HFF-Myc (cell line): ENCODE data around the gene PTPRZ1.

Experiments
- DNase-seq: peaks from one replicate; pipeline ENCODE4 v3.0.0-alpha.2; 2011; ENCODE audit warnings: low read depth; ENCODE audit errors: extremely low read depth
- H3K4me3 ChIP-seq: replicated peaks from 2 replicates; pipeline ENCODE4 v1.5.1; 2011; ENCODE audit warnings: low read depth, mild to moderate bottlenecking, control low read depth, low read length
- TF ChIP-seq, protein P1 (sequence below): IDR thresholded peaks from 2 replicates; pipeline ENCODE4 v1.5.1; 2012; ENCODE audit warnings: mild to moderate bottlenecking, low read depth, low read length, control low read depth; ENCODE audit errors: missing control alignments

The PTPRZ1 gene

DNA sequence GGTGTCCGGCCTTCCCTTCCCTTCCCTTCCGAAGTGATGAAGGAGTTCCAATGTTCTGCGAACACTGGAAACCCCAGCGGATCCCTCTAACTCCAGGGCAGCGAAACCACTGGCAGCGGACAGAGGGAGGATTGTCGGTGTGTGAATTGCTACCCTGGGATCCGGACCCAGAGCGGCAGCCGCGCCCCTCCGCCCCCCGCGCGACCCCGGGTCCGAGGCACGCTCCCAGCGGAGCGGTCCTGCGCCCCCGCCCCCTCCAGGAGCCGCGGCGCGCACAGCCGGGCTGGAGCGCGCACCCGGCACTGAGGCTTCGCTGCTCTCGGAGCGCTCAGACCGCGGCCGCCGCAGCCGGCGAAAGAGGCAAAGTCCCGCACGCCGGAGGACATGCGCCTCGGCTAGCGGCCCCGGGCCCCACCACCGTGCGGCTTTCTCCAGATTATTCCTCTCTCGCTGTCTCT is at the start of gene PTPRZ1:
TSS of gene PTPRZ1 (plus strand) at position 331 of the 458 bp plus-strand sequence. CDS start 339 bp downstream, outside the sequence.
- TF ChIP-seq, protein P1, sequence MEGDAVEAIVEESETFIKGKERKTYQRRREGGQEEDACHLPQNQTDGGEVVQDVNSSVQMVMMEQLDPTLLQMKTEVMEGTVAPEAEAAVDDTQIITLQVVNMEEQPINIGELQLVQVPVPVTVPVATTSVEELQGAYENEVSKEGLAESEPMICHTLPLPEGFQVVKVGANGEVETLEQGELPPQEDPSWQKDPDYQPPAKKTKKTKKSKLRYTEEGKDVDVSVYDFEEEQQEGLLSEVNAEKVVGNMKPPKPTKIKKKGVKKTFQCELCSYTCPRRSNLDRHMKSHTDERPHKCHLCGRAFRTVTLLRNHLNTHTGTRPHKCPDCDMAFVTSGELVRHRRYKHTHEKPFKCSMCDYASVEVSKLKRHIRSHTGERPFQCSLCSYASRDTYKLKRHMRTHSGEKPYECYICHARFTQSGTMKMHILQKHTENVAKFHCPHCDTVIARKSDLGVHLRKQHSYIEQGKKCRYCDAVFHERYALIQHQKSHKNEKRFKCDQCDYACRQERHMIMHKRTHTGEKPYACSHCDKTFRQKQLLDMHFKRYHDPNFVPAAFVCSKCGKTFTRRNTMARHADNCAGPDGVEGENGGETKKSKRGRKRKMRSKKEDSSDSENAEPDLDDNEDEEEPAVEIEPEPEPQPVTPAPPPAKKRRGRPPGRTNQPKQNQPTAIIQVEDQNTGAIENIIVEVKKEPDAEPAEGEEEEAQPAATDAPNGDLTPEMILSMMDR, result no peak
- no peak for DNase-seq
- peak within 1 kb of the TSS; percentile 23 for H3K4me3 ChIP-seq

DNA sequence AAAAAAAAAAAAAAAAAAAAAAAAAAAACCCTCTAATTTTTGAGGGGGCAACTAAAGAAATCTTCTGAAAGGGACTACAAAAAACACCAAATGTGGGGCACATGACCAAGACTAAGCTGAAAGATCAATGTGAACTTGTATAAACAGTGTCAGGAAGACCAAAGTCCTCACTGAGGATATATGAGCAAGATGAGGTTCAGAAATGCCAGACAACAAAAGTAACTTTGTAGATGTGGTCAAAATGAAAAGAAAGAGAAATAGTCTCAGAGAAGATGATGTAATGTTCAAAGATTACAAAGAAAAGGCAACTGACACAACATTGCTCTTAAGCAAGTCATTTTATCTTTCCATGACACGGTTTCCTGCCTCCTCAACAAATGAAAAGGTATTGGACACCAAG is 48.7 kb upstream of the PTPRZ1 start:
- TF ChIP-seq, protein P1, result no peak
- no peak for DNase-seq
- no peak overlapping the region for H3K4me3 ChIP-seq

DNA sequence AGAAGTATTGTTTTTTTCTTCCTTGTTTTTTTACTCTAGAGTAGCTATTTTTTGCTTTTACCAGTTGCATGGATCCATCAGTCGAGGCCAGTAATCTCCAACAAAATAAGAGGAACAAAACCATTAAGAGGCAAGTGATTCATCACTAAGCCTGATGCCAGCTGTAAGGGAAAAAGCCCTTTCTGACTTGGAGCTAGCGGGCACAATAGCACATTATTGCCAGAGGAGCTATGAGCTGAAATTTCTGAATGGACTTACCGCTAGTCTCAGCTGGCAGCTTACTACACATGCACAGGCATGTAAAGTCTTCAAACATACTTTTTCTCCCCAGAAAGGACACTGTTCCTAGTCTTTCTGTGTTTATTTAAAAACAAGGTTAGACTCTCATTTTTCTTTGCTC is 41.6 kb upstream of the PTPRZ1 start:
- no peak overlapping the region for H3K4me3 ChIP-seq
- no peak for DNase-seq
- TF ChIP-seq, protein P1, result no peak

DNA sequence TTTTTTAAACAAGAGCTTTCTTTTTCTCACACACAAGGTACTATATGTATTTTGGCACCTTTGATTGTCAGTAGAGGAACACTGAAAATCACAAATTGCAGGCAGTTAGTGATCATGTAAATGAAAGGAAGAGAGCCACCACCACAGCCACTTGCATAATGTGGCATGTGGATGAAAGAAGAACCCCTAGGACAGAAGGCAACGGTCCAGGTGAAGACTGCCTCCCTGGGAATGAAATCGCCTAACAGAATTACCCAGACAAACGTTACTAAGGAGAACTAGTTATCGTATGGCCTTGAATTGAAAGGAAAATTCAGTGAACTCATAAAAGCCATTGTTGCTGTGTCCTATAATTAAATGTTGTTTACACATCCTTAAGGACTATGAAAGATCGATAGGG is 41.2 kb upstream of the PTPRZ1 start:
- no peak for DNase-seq
- H3K4me3 ChIP-seq, result no peak overlapping the region
- TF ChIP-seq, protein P1, result no peak

DNA sequence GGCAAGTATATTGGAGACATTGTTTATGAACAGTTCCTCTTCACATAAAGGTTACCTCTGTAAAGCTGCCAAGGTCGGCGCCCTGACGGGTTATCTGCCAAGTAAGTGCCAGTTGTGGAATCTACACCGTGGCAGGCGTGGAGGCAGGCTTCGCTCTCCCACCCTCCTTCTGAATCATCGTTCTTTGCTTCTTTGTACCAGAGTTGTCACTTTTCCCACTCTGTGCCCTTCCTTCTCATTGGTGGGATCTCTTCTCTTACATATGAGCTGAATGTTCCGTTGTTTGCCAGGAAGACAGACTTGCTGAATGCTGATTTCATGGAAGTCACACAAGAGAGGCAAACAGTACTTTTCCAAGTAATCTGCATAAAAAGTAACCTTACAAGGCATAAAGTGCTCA is 40.6 kb upstream of the PTPRZ1 start:
- no peak for DNase-seq
- H3K4me3 ChIP-seq, result no peak overlapping the region
- TF ChIP-seq, protein P1, result no peak

DNA sequence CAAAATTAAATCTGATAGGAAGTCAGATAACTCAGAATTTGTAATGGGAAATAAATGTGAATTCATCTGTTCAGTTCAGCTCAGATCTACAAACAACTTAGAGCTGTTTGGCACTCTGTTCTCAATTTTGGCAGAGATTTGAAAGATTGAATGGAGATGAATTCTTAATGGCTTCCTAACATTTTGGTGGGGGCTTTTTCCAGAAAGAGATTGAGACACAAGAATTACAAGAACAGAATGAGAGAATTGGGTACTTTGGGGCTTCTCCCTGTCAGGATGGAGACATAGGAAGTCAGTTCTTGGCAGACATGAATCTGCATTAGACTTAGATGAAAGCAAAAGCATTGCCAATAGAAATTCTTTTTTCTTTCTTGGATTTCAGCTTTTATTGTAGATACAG is 39.0 kb upstream of the PTPRZ1 start:
- no peak overlapping the region for H3K4me3 ChIP-seq
- TF ChIP-seq, protein P1, result no peak
- DNase-seq, result no peak

DNA sequence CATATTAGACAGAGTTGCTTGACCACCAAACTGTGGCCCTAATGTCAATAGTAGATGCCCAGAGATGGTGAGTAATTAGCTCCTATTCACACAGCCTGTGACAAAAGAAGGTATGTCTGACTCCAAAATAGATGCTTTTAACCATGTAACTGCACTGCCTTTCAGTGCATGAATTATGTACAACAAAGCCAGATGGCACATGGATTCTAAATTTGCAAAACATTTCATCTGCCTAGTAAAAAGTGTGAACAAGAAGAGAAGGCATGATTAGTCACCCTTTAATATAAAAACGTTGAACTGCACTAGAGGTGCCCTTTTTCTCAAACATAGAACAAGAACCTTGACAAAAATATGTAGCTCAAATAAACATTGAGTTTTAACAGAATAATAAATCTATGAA is 35.5 kb upstream of the PTPRZ1 start:
- no peak for DNase-seq
- TF ChIP-seq, protein P1, result no peak
- H3K4me3 ChIP-seq, result no peak overlapping the region
